ENCODE measurements around the gene RABL6. TPM values are rescaled to one million over a fixed set of nuclear protein-coding genes. Genes with fewer than 3 reads are reported as not detected.

Gene RABL6
- total and polyA plus RNA-seq, 2 of the 4 experiments (the other 2 are of a cell fraction): 37.1 to 47.5 TPM

GRCh38 chr9:136856541-136857141 is 48.9 kb downstream of the RABL6 start:
- no peak for TF ChIP-seq SMC3 (IDR thresholded peaks at IDR 0.05; ENCODE audit: low read depth, low read length)
- TF ChIP-seq MXI1 (IDR thresholded peaks at IDR 0.05; ENCODE audit: borderline replicate concordance, low read depth, low read length): no peak
- TF ChIP-seq CTCF (conservative IDR thresholded peaks at IDR 0.05; ENCODE audit: low read depth, low read length): no peak
- TF ChIP-seq BHLHE40 (IDR thresholded peaks at IDR 0.05; ENCODE audit: low read depth, low read length): no peak
- TF ChIP-seq POLR2A (IDR thresholded peaks at IDR 0.05; ENCODE audit: low read depth, low read length): no peak
- TF ChIP-seq USF2 (IDR thresholded peaks at IDR 0.05; ENCODE audit: low read depth, low read length): no peak
- TF ChIP-seq ELK1 (IDR thresholded peaks at IDR 0.05; ENCODE audit: borderline replicate concordance, low read depth, low read length): no peak
- TF ChIP-seq RCOR1 (IDR thresholded peaks at IDR 0.05; ENCODE audit: insufficient replicate concordance, low read length): no peak
- no peak for TF ChIP-seq RAD21 (IDR thresholded peaks at IDR 0.05; ENCODE audit: low read length)
- TF ChIP-seq CHD1 (IDR thresholded peaks at IDR 0.05; ENCODE audit: low read depth, low read length): no peak
- no peak for TF ChIP-seq CEBPB (IDR thresholded peaks at IDR 0.05; ENCODE audit: low read depth, low read length)
- no peak for TF ChIP-seq FOS (IDR thresholded peaks at IDR 0.05; ENCODE audit: low read depth, low read length)
- TF ChIP-seq NFE2L2 (IDR thresholded peaks at IDR 0.05; ENCODE audit: low read depth, low read length): no peak
- no peak for TF ChIP-seq MAFK (IDR thresholded peaks at IDR 0.05; ENCODE audit: low read depth, low read length)
- no peak for TF ChIP-seq MAZ (IDR thresholded peaks at IDR 0.05; ENCODE audit: borderline replicate concordance, low read depth, low read length)
- no peak overlapping the region for H2BK15ac ChIP-seq (ENCODE audit: low read depth, low read length)
- no peak overlapping the region for H3K4me3 ChIP-seq (ENCODE audit: insufficient read depth, low read depth, low read length)
- no peak overlapping the region for H4K8ac ChIP-seq (ENCODE audit: low read depth in 2 of 2, low read length in 2 of 2)
- 100% methylated on average over 1 of the region's 14 CpGs; no CpG with 5 or more reads in 1 of the 2 experiments for WGBS, 2 experiments (ENCODE audit: extremely low coverage in 2 of 2, insufficient read length in 1 of 2)
- H2BK20ac ChIP-seq (ENCODE audit: low read depth, low read length): no peak overlapping the region
- no peak overlapping the region for H3K14ac ChIP-seq (replicated peaks; ENCODE audit: low read depth, low read length)
- ChIA-PET POLR2A (ENCODE audit: unreplicated experiment) (no interaction called here), CTCF (no interaction called here)
- BruUV-seq (replicated peaks): no TSS peak
- no peak overlapping the region for H2AK9ac ChIP-seq (replicated peaks; ENCODE audit: low read depth, low read length, poor library complexity)
- no peak overlapping the region for H2BK5ac ChIP-seq (ENCODE audit: low read depth, low read length, poor library complexity, severe bottlenecking)
- H3K36me3 ChIP-seq (ENCODE audit: control insufficient read depth, insufficient read depth, low read length): peaks cover 12% of the 10 kb centered on the region
- no peak for ATAC-seq (ENCODE audit: low read depth)
- no peaks in the 10 kb centered on the region for H3K27me3 ChIP-seq (ENCODE audit: control insufficient read depth, insufficient read depth, low read length)
- no peaks in the 10 kb centered on the region for H3K9me3 ChIP-seq (ENCODE audit: control insufficient read depth, insufficient read depth, low read length)
- H3K18ac ChIP-seq (ENCODE audit: low read depth, low read length): no peak overlapping the region
- in situ Hi-C loops (cut with MboI; ENCODE audit: low sequenced_read_pairs) (no loop called here), intact Hi-C loops (cut with micrococcal nuclease) (no loop called here), dilution Hi-C loops (cut with HindIII; ENCODE audit: low sequenced_read_pairs, unreplicated experiment) (no loop called here)
- H3K9me1 ChIP-seq (ENCODE audit: insufficient read depth, low read length): no peaks in the 10 kb centered on the region
- H3K4ac ChIP-seq (ENCODE audit: low read depth, low read length): no peak overlapping the region
- H3K56ac ChIP-seq (ENCODE audit: extremely low read depth, insufficient read depth, low read length): no peak overlapping the region
- DNase-seq: no peak
- no peak overlapping the region for H3K27ac ChIP-seq (ENCODE audit: insufficient read depth, low read length)
- H2AFZ ChIP-seq (replicated peaks; ENCODE audit: low read length, poor library complexity): no peak overlapping the region
- H3K4me2 ChIP-seq (ENCODE audit: low read depth, low read length): no peak overlapping the region
- no peak overlapping the region for H4K91ac ChIP-seq (ENCODE audit: insufficient read depth, low read depth, low read length)
- peaks cover 8% of the 10 kb centered on the region for H3K4me1 ChIP-seq (ENCODE audit: control insufficient read depth, insufficient read depth, low read length)
- H3K23ac ChIP-seq (ENCODE audit: low read depth, low read length): no peak overlapping the region
- no peak overlapping the region for H3K9ac ChIP-seq (ENCODE audit: low read depth, low read length)
- no peak overlapping the region for H2AK5ac ChIP-seq (ENCODE audit: low read depth, low read length)
- peaks cover 5% of the 10 kb centered on the region; the same call in 1 of the 2 replicates for H4K20me1 ChIP-seq (ENCODE audit: insufficient read depth, low read length)
- H3K79me1 ChIP-seq (ENCODE audit: low read depth in 1 of 2, low read length in 2 of 2): peaks cover 0 to 16% of the 10 kb centered on the region in 2 experiments; a peak in 1 of 4 replicates
- no peak overlapping the region for H2BK120ac ChIP-seq (ENCODE audit: low read depth, low read length)
- no peak overlapping the region for H4K5ac ChIP-seq (ENCODE audit: low read depth, low read length)

Data from IMR-90 (cell line).